K562 (cell line): ENCODE measurements around the gene ATP6V1G2. TPM values are rescaled to one million over a fixed set of nuclear protein-coding genes. Genes with fewer than 3 reads are reported as not detected.

Experiments
- CBFB ChIP-seq: sonication (generic); formaldehyde crosslinking; IDR thresholded peaks from 2 replicates; pipeline ENCODE4 v1.4.0; 2020; ENCODE audit warnings: mild to moderate bottlenecking, missing genetic modification reagents
- CTCF ChIP-seq, 3 experiments: IDR thresholded peaks in 2 of 3; conservative IDR thresholded peaks in 1 of 3; 2 replicates each; pipeline ENCODE4 v1.5.1; 2011 to 2012; ENCODE audit warnings: low read length in 3 of 3, mild to moderate bottlenecking in 3 of 3, control low read depth in 2 of 3, improper control_type of control experiment in 1 of 3, inconsistent platforms in 1 of 3, low read depth in 1 of 3, mixed read lengths in 1 of 3, moderate library complexity in 1 of 3; ENCODE audit not compliant: insufficient read depth in 2 of 3
- E2F3 ChIP-seq: fragments of 250-450 bp; sonication (Bioruptor Pico); IDR thresholded peaks from 2 replicates; pipeline ENCODE4 v1.4.0; 2020; ENCODE audit warnings: mild to moderate bottlenecking
- E4F1 ChIP-seq: fragments of 250-450 bp; sonication (Bioruptor Pico); IDR thresholded peaks from 2 replicates; pipeline ENCODE4 v1.5.0; 2021; ENCODE audit warnings: mild to moderate bottlenecking, borderline replicate concordance
- GATAD2A ChIP-seq: fragments of 450-650 bp; IDR thresholded peaks from 2 replicates; pipeline ENCODE4 v1.6.1; 2017
- ID3 ChIP-seq, 2 experiments: fragments of 250-450 bp in 1 of 2; fragments of 450-650 bp in 1 of 2; sonication (Bioruptor Pico) in 1 of 2; IDR thresholded peaks; 2 replicates each; pipeline versions ENCODE4 v1.6.1 to v1.8.0; 2016 to 2021; ENCODE audit warnings: mild to moderate bottlenecking in 2 of 2, moderate library complexity in 2 of 2, missing compliant biosample characterization in 1 of 2, missing genetic modification characterization in 1 of 2
- NBN ChIP-seq: fragments of 450-650 bp; IDR thresholded peaks from 2 replicates; pipeline ENCODE4 v1.6.1; 2016; ENCODE audit warnings: low read depth, mild to moderate bottlenecking
- NR3C1 ChIP-seq: sonication (generic); formaldehyde crosslinking; IDR thresholded peaks from 2 replicates; pipeline ENCODE4 v1.8.1; 2022; ENCODE audit warnings: missing genetic modification reagents
- PHF20 ChIP-seq: fragments of 450-650 bp; IDR thresholded peaks from 2 replicates; pipeline ENCODE4 v1.6.1; 2018; ENCODE audit not compliant: partially characterized antibody
- PTRF ChIP-seq: fragments of 450-650 bp; IDR thresholded peaks from 2 replicates; pipeline ENCODE4 v1.6.1; 2016; ENCODE audit warnings: mild to moderate bottlenecking, missing genetic modification characterization, missing compliant biosample characterization
- RBM22 ChIP-seq: fragments of 200-400 bp; formaldehyde crosslinking; IDR thresholded peaks from 2 replicates; pipeline ENCODE4 v1.6.1; 2018; ENCODE audit warnings: low read length, low read depth; ENCODE audit not compliant: poor library complexity, severe bottlenecking
- SAFB ChIP-seq: fragments of 200-400 bp; formaldehyde crosslinking; IDR thresholded peaks from 2 replicates; pipeline ENCODE4 v1.6.1; 2017; ENCODE audit warnings: low read depth, low read length, borderline replicate concordance
- SMARCA4 ChIP-seq: fragments of 450-650 bp; IDR thresholded peaks from 2 replicates; pipeline ENCODE4 v1.6.1; 2016
- SMC3 ChIP-seq: conservative IDR thresholded peaks from 2 replicates; pipeline ENCODE4 v1.6.1; 2011; ENCODE audit warnings: low read depth, low read length, improper control_type of control experiment; ENCODE audit not compliant: insufficient read depth
- SRSF9 ChIP-seq: fragments of 200-400 bp; formaldehyde crosslinking; IDR thresholded peaks from 2 replicates; pipeline ENCODE4 v1.6.1; 2017; ENCODE audit warnings: low read depth, low read length, borderline replicate concordance
- THAP12 ChIP-seq: fragments of 250-450 bp; sonication (Bioruptor Pico); IDR thresholded peaks from 2 replicates; pipeline ENCODE4 v1.9.0; 2021; ENCODE audit warnings: mild to moderate bottlenecking, inconsistent platforms
- ZNF395 ChIP-seq: fragments of 200-800 bp; sonication (Bioruptor generic); IDR thresholded peaks from 2 replicates; pipeline ENCODE4 v1.6.1; 2017; ENCODE audit warnings: missing genetic modification characterization, missing compliant biosample characterization
- ZNF780A ChIP-seq: fragments of 250-450 bp; sonication (Bioruptor Pico); IDR thresholded peaks from 2 replicates; pipeline ENCODE4 v1.5.0; 2021; ENCODE audit warnings: mild to moderate bottlenecking
- polyA plus RNA-seq, 8 experiments: library from polyadenylated mRNA; depleted of rRNA in 4 of 8; stranded (reverse) in 5 of 8; unstranded in 3 of 8; fragments of >200 nt; fragmentation: Nextera tagmentation in 2 of 8; fragmentation: Illumina TruSeq in 1 of 8; extraction: Ambion mirVana in 2 of 8; extraction: Trizol in 1 of 8; gene quantifications; 2 replicates each; pipeline versions ENCODE4 v1.2.1 to v1.2.3, GENCODE V29; 2011 to 2014; ENCODE audit warnings: inconsistent platforms in 1 of 8, missing spikeins in 1 of 8
- total RNA-seq, 7 experiments: library from RNA; depleted of rRNA in 6 of 7; stranded (reverse); fragments of >200 nt in 6 of 7; fragmentation: Illumina TruSeq in 2 of 7; extraction: Trizol in 2 of 7; gene quantifications; 2 replicates each; pipeline versions ENCODE4 v1.2.1 to v1.2.3, GENCODE V29; 2011 to 2021; ENCODE audit warnings: low replicate concordance in 1 of 7

The ATP6V1G2 gene
- total and polyA plus RNA-seq, 9 of the 15 experiments (the other 6 are each of a cell fraction or from before 2014, with no cell fraction given): 0.14 to 1.5 (median 0.33) TPM

- TF ChIP-seq ZNF395 (CRISPR knock-in tag) (peak; percentile 71), RBM22 (peak; percentile 71), CTCF (IDR thresholded peaks at IDR 0.05 in 2 of 3, conservative IDR thresholded peaks at IDR 0.05 in 1 of 3; ENCODE audit: insufficient read depth in 2 of 3, low read depth in 1 of 3, low read length in 3 of 3) (peak; percentile 98 to 99 (median 98)), E4F1 (CRISPR knock-in tag) (no peak), CBFB (CRISPR knock-in tag) (peak; percentile 60; the same call in 1 of the 2 replicates), NBN (peak; percentile 73), SRSF9 (no peak), E2F3 (0 out of 2 replicates have a peak, but pooled peaks have one; percentile 5), THAP12 (peak; percentile 82; the same call in 1 of the 2 replicates), SAFB (peak; percentile 94), ZNF780A (CRISPR knock-in tag) (no peak), NR3C1 (CRISPR knock-in tag) (0 out of 2 replicates have a peak, but pooled peaks have one; percentile 56), PHF20 (peak; percentile 64), PTRF (no peak), ID3 (CRISPR knock-in tag; IDR thresholded peaks at IDR 0.05) (no peak), ID3 (tag; IDR thresholded peaks at IDR 0.05) (peak; percentile 73; the same call in 1 of the 2 replicates), GATAD2A (peak; percentile 92), SMC3 (peak; percentile 83), SMARCA4 (0 out of 2 replicates have a peak, but pooled peaks have one; percentile 54)
Measured at GRCh38 chr6:31580807-31581433, 34.5 kb upstream of the ATP6V1G2 start (continued).
